T-helper 1 cell treated with Interleukin-12 subunit alpha and Interleukin-12 subunit beta and Interleukin-4 antibody, amounts not matched to agents 30 ng/mL and 1 ng/mL, for 36 hours (primary cell): ENCODE measurements around the gene DNAJA3. TPM values are rescaled to one million over a fixed set of nuclear protein-coding genes. Genes with fewer than 3 reads are reported as not detected.

ENCODE experiments used
- intact Hi-C: fragments of 100-400 bp; cut with micrococcal nuclease; formaldehyde crosslinking; loops from one replicate; pipeline ENCODE4 v1.15.1; 2024
- total RNA-seq: library from RNA; stranded (reverse); gene quantifications from 2 replicates; pipeline ENCODE4 v1.2.3, GENCODE V29; 2022

The DNAJA3 gene
- total RNA-seq, 1 donor from 2014 or later = 59.8 TPM

DNA sequence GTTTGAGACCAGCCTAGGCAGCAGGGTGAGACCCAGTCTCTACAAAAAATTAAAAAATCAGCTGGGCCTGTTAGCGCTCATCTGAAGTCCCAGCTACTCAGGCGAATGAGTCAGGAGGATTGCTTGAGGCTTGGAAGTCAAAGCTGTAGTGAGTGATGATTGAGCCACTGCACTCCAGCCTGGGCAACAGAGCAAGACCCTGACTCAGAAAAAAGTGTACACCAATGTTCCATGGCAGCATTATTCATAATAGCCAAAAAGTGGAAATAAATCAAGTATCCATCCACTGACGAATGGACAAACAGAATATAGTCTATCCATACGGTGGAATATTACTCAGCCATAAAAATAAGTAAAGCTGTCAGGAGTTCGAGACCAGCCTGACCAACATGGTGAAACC is 46.2 kb downstream of the DNAJA3 start:
- intact Hi-C loops = no loop called here

- intact Hi-C loops = no loop called here
Observed at GRCh38 chr16:4472880-4473279, 47.2 kb downstream of the DNAJA3 start.

GRCh38 chr16:4474192-4474961 is 48.7 kb downstream of the DNAJA3 start, which contains the start of gene NMRAL1:
Gene NMRAL1 (minus strand): TSS chr16:4474625. CDS start chr16:4474132, 493 bp downstream.
- intact Hi-C loops = no loop called here

DNA sequence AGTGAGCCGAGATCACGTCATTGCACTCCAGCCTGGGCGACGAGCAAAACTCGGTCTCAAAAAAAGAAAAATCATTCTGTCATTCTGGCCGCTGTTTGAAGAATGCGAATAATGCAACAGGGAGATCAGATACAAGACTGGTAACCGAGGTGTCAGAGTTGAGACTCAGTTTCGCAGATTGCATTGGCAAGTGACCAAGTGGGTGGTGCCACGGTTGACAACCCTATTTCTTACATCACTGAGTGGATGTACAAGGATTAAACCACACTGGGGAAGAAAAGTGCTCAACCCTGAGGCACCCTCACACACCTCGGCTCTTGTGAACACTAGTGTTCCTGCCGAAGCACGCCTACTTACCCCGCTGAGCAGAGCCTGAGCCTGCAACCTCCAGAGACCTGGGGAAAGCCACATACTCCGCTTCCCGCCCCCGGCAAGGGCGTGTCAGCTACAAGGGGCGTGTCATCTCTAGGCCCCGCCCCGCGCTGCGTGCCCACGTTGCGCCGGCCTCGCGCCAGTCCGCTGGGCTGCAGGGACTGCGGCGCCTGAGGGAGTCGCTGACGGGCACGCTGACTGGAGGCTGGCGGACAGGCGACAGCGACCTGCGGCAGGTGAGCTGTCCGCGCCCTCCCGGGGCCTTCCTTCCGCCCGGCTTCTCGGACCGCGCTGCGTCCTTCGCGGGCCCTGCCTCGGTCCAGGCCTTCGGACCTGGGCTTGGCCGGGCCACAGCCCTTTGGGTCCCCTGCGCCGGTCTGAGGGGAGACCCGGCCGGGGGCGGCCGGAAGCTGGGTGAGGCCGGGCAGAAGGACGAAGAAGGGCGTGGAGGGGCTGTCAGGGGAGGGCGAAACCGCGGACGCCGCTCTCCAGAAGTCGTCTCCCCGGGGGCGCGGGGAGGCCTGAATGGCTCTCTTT is 50.5 kb downstream of the DNAJA3 start, which contains the start of gene HMOX2:
Gene HMOX2, plus strand, starts transcription at position 519 of the 909 bp plus-strand sequence. CDS start 29,127 bp downstream, outside the sequence.
- intact Hi-C loops = loop anchor here (1.0 to 5.0 kb wide), 15 partner anchors 12 to 483 kb away; partner anchors contain the start of genes ANKS3, CDIP1, DNAAF8 and DNAJA3

- intact Hi-C loops = loop anchor here (1.0 to 5.0 kb wide), 6 partner anchors 39 to 481 kb away; partner anchors contain the start of genes MGRN1, SEC14L5, TFAP4 and ZNF500
Observed at GRCh38 chr16:4477966-4478365, 52.3 kb downstream of the DNAJA3 start.

GRCh38 chr16:4481526-4481925 is 55.9 kb downstream of the DNAJA3 start:
- intact Hi-C loops = no loop called here

GRCh38 chr16:4481963-4482362 is 56.3 kb downstream of the DNAJA3 start:
- intact Hi-C loops = no loop called here

DNA sequence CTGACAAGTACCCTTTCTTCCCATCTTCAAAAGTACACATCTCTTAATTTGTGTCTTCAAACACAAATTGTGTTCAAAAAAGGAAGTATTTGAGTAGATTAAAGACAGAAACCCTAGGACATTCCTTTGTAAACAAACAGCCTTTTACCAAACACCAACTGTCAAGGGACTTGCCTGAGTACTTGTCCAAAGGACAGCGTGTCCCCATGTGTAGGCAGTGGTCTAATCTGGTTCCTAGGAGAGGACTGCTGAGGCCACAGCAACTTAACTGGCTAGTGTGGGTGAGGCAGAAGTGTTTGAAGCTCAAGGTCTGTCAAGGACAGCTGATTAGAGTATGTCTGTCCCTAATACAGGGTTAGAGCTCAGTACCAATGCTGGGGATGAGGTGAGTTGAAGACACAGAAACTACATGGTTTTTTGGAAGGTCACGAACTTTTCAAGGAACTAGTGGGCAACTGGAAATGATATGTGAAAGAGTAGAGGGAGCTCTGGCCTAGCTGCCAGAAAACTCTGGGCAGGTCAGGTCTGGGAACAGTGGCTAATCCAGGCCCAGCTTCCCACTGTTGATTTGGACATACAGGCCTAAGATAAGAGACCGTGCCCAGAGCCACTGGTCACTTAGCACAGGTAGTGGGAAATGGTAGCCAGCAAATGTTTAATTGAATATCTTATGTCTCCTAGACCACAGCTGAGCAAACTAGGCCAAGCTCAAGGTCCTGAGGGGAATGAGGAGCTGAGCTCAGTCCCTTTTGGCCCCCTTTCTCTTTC is 60.6 kb downstream of the DNAJA3 start:
- intact Hi-C loops = no loop called here

DNA sequence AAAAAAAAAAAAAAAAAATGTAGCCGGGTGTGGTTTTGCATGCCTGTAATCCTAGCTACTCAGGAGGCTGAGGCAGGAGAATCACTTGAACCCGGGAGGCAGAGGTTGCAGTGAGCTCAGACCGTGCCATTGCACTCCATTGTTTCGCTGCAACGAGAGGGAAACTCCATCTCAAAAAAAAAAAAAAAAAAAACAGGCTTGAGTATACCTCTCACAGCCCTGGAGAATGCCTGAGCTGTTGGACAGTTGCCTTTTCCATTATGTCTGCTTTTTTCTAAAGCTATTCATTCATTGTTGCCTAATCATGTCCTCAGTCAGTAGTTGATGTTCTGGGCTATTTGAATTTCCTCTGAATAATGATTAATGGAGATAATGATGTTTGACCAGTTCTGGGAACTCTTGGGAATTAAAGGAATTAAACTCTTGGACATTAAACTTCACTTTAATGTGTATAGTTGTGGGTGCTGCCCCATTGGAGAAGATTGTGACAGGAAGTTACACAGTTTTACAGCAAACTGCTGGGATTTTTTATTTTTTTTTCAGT is 62.4 kb downstream of the DNAJA3 start:
- intact Hi-C loops = loop anchor here (1.0 kb wide), 2 partner anchors 12 to 17 kb away; partner anchors contain the start of gene HMOX2

GRCh38 chr16:4488499-4488967 is 62.9 kb downstream of the DNAJA3 start:
- intact Hi-C loops = loop anchor here (1.0 kb wide), 2 partner anchors 12 to 17 kb away; partner anchors contain the start of gene HMOX2

- intact Hi-C loops = no loop called here
Observed at GRCh38 chr16:4489030-4489429, 63.4 kb downstream of the DNAJA3 start.

- intact Hi-C loops = no loop called here
Observed at GRCh38 chr16:4491898-4492297, 66.2 kb downstream of the DNAJA3 start.

- intact Hi-C loops = no loop called here
Observed at GRCh38 chr16:4494746-4495490, 69.2 kb downstream of the DNAJA3 start.

GRCh38 chr16:4495766-4496165 is 70.1 kb downstream of the DNAJA3 start:
- intact Hi-C loops = no loop called here

DNA sequence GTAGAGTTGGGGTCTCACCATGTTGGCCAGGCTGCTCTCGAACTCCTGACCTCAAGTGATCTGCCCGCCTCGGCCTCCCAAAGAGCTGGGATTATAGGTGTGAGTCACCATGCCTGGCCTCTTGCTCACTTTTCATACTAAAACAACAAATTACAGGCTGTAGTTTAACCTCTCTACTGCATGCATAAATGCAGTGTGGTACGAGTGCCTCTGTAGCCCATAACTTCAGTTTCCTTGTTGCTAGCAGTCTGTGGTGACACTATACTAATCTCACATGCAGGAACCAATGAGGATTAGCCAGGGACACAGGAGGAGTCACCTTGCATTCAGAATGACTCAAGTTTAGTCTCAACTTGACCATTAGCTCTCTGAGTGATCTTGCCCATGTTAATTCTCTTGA is 70.6 kb downstream of the DNAJA3 start:
- intact Hi-C loops = no loop called here

DNA sequence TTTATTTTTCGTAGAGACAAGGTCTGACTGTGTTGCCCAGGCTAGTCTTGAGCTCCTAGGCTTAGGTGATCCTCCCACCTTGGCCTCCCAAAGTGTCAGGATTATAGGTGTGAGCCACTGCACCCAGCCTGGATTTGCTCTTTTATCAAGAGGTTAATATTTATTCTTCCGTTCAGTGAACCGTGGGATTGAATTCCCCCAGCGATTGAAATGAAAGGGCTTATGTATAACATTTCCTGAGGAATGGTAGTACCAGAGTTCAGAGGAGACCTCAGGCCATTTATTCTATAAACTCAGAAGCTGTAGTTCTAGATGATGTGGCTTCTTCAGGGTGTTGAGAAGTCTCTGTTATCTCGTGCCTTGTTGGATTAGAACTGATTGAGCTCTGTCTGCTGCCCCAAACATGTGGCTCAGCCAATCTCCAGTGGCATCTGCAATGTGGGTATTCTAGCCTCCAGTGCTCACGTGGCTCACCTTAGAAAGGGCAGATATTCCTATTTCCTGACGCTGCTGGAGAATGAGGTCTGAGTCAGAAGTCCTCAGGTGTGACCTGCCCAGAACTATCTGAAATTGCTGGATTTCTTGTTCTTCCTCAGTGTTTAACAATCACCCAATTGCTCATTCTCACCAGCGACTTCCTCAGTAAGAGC is 73.0 kb downstream of the DNAJA3 start:
- intact Hi-C loops = no loop called here

DNA sequence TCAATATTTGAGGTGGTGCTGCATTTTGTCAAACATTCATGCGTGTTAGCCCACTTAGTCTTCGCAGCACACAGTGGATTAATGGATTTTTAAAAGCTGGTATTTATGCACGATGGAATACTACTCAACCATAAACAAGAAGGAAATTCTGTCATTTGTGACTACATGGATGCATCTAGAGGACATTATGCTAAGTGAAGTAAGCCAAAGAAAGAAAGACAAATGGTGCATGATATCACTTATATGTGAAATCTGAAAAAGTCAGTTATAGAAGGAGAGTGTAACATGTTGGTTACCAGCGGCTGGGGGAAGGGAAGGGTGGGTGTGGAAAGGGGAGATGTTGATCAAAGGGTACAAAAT is 73.5 kb downstream of the DNAJA3 start:
- intact Hi-C loops = no loop called here

DNA sequence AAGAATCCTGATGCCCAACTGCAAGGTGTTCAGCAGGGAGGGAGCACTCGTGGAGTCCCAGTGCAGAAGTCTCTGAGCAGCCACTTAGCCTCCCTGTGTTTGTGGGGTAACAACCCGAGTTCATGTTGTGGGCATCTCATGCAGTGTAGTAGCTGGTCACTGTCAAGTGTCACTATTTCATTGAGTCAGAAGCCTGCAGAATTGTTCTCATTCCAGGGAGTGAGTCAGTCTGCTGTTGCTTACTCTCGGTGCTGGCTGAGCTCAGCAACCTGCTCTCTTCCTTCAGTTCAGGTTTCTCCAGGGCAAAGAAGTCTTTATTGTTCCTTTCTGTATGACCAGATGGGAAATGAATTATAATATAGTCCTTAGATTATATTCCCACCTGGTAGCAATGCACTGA is 74.6 kb downstream of the DNAJA3 start:
- intact Hi-C loops = no loop called here

DNA sequence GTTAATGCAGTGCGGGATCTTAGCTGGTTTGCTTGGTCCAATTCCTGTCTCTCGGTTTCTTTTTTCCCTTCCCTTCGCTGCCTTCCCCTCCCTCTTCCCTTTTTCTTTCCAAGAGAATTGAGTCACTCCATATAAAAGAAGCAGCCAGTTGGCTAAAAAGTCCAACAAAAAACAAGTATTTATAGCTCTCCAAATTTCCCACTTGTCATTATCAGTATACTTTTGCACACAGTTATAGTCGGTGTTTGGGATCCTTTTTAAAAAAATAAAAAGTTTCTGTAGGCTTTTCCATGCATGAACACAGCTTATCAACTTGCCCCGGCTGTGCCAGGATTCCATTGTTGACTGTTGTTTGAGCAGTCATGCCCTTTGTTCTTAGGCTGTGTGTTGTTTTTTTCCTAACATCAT is 75.4 kb downstream of the DNAJA3 start:
- intact Hi-C loops = no loop called here
